ENCODE results near the gene RTF1.

RTF1 gene

DNA sequence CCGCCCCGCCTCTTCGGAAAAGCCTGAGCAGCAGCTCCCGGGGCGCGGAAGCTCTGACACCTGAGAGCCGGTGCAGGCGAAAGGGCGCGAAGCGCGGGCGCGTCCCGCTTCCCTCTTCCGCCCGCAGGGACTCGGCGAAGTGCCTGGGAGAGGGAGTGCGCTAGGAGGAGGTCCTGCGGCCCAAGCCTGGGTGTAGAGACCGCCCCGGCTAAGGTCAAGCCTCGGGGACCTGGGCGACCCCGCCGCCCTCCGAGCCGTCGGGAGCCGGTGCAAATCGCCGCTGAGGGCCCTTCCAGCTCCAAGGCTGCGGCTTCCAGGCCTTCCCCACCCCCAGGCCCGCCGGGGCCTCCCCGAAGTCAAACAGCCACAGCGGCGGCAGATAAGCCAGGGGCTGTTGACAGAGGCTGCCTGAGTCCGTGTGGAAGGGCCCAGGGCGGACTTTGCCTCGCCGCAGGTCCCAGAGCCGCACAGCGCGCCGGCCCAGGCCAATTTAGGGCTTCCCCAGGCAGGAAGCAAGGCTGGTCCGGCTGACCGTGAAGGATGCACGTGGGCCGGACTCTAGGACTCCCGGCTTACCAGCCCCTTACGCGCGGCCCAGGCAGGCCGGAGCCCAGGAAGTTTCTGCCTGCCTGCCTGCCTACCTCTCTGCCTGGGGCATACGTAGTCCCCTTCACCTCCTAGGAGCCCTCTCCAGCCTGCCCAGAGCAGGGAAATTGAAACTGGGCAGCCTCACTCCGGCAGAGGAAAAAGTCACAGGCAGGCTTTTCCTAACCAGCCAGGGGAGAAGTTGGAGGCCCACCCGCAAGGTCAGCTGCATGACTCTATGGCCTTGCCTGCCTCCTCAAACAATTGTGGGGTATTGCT, 79.1 kb downstream of the RTF1 start:
- TF ChIP-seq, protein P1, sequence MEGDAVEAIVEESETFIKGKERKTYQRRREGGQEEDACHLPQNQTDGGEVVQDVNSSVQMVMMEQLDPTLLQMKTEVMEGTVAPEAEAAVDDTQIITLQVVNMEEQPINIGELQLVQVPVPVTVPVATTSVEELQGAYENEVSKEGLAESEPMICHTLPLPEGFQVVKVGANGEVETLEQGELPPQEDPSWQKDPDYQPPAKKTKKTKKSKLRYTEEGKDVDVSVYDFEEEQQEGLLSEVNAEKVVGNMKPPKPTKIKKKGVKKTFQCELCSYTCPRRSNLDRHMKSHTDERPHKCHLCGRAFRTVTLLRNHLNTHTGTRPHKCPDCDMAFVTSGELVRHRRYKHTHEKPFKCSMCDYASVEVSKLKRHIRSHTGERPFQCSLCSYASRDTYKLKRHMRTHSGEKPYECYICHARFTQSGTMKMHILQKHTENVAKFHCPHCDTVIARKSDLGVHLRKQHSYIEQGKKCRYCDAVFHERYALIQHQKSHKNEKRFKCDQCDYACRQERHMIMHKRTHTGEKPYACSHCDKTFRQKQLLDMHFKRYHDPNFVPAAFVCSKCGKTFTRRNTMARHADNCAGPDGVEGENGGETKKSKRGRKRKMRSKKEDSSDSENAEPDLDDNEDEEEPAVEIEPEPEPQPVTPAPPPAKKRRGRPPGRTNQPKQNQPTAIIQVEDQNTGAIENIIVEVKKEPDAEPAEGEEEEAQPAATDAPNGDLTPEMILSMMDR (IDR thresholded peaks at IDR 0.05; ENCODE audit: low read depth, low read length, missing control alignments) = no peak
- no peak for DNase-seq (ENCODE audit: low read depth)
- no peak overlapping the region for H3K4me3 ChIP-seq (ENCODE audit: low read depth, low read length)
- in situ Hi-C loops (cut with HindIII; ENCODE audit: low sequenced_read_pairs) = no loop called here

DNA sequence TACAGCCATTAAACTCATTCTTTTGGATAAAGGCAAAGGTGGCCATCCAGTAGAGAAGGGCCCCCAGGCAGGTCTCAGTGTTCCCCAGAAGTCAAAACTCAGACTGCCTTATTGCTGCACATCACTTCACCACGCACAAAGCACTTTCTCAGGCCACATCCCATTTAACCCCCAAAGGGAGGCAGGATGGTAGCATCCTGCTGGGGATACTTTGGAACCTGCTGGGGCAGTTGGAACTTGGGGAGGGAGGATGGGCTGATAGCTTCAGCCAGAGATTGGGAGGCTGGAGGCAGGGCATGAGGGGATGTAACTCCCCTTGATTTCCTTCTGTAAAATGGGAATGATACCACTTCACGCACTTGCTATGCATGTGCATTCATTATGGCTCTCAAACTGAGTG, 81.8 kb downstream of the RTF1 start:
- DNase-seq (ENCODE audit: low read depth) = no peak
- no peak overlapping the region for H3K4me3 ChIP-seq (ENCODE audit: low read depth, low read length)
- TF ChIP-seq, protein P1 (IDR thresholded peaks at IDR 0.05; ENCODE audit: low read depth, low read length, missing control alignments) = no peak
- in situ Hi-C loops (cut with HindIII; ENCODE audit: low sequenced_read_pairs) = no loop called here

DNA sequence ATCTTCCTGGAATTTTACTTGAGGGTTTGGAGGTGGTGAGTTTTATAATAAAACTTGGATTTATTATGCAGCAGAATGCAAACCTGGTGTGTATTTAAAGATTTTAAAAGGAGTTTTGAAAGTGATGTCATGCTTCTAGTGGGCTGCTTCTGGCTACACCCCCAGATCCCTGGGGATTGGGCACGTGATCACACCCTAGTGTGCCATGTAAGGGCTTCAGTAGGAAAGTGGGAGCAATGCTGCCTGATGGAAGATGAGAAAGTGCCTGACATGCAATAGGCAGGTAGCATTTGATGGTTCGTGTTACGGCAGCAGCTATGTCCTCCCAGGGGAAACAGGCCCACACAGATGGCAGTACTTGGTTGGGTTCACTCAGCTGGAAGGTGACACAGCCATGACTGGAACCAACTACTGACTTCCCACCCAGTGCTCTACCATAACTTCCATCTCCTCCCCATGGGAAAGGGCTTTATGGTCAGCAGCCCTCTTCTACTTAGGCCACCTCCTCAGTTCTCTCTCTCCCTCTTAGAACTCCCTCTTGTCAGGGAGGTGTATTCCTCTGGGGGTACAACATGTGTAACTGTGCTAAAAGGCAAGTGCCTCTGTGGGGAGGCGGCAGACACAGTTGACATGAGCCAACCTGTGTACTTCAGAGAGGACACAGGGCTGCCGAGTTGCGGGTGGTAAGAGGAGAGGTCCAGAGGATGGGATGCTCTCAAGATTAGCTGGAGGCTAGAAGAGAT, 82.4 kb downstream of the RTF1 start:
- DNase-seq (ENCODE audit: low read depth) = no peak
- in situ Hi-C loops (cut with HindIII; ENCODE audit: low sequenced_read_pairs) = no loop called here
- no peak overlapping the region for H3K4me3 ChIP-seq (ENCODE audit: low read depth, low read length)
- TF ChIP-seq, protein P1 (IDR thresholded peaks at IDR 0.05; ENCODE audit: low read depth, low read length, missing control alignments) = no peak

DNA sequence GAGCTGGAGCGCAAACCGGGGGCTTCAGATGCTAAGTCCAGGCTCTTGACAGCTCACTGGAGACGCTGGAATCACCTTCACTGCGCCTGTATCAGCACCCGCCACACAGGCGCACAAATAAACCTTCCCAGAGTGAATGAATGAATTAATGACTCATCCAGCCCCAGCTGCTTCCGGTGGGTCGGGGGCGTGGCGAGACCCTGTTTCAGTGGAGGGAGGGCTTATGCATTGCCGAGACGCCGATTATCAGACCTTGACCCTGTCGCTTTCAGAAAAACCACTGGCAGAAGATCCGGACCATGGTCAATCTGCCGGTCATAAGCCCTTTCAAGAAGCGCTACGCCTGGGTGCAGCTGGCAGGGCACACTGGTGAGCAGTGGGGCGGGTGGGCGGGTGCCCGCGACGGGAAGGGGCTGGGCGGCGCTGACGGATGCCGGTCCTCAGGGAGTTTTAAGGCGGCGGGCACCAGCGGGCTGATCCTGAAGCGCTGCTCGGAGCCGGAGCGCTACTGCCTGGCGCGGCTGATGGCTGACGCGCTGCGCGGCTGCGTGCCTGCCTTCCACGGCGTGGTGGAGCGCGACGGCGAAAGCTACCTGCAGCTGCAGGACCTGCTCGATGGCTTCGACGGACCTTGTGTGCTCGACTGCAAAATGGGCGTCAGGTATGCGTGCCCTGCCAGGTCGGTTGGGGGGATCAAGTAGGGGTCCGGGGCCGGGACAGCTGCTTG, 84.5 kb downstream of the RTF1 start:
- TF ChIP-seq, protein P1 (IDR thresholded peaks at IDR 0.05; ENCODE audit: low read depth, low read length, missing control alignments) = no peak
- in situ Hi-C loops (cut with HindIII; ENCODE audit: low sequenced_read_pairs) = no loop called here
- DNase-seq (ENCODE audit: low read depth) = no peak
- peak overlapping the region; percentile 21 for H3K4me3 ChIP-seq (ENCODE audit: low read depth, low read length)

DNA sequence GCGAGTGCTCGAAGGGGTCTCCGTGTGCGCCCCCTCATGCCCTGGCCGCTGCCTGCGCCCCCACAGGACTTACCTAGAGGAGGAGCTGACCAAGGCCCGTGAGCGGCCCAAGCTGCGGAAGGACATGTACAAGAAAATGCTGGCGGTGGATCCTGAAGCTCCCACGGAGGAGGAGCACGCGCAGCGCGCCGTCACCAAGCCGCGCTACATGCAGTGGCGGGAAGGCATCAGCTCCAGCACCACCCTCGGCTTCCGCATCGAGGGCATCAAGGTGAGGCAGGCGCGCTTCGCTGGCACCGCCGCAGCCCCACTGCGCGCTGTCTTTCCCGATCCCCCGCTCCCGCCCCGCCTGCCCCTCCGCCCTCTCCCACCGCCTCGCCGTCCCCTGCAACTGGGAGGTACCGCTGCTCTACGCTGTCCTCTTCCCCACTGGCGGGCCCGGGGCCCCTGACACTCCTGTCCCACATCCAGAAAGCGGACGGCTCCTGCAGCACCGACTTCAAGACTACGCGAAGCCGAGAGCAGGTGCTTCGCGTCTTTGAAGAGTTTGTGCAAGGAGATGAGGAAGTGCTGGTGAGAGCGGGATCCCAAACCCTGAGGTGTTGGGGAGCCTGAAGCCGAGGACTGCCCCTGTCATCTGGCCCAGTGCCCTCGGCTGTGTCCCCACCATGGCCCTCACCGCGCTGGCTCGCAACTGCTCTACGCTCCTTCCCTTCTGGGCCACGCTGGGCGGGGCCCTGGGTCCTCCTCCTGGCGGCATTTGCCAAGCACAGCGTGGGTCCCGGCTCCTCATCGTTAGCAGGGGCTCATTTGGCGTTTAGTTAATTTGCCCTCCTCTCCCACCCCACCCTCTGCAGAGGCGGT, 85.3 kb downstream of the RTF1 start:
- H3K4me3 ChIP-seq (ENCODE audit: low read depth, low read length) = no peak overlapping the region
- DNase-seq (ENCODE audit: low read depth) = no peak
- in situ Hi-C loops (cut with HindIII; ENCODE audit: low sequenced_read_pairs) = no loop called here
- TF ChIP-seq, protein P1 (IDR thresholded peaks at IDR 0.05; ENCODE audit: low read depth, low read length, missing control alignments) = no peak

Measured in astrocyte of the cerebellum (primary cell).